Measurements from ENCODE around the gene ZNF608.

Gene ZNF608

DNA sequence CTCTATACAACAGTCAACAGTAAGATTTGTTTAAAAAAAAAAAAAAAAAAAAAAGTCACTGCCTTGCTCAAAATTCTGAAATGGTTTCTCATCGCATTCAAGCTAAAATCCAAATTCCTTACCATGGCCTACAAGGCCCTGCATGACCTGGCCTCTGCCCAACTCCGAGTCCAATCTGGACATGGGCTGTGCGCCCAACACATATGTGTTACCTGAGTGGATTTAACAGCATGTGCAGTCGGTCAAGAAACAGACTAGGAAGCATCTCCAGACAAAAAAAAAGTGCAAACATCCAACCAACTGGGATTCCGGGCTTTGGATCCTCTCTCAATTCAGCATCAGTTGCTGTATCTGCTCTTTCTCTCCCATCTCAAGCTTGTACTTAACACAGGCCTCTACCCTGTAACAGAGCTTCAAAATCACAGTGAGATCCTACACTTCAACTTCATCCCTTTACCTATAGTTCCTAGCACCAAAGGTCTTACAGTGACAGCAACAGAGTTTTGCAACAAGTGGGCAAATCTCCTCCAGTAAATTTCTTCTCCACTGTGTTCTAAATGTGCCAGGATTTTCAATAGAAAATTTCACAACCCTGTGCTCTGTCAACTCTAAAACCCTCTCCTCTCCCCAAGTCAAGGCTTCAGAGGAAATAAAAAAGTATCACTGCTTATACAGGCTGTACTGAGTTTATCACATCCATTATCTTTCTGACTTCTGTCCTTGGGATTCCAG lies 19.6 kb downstream of the ZNF608 start:
- no peak for TF ChIP-seq GATA3 (IDR thresholded peaks at IDR 0.05; ENCODE audit: low read depth, low read length)
- no peak for TF ChIP-seq GATA2 (IDR thresholded peaks at IDR 0.05; ENCODE audit: low read depth, low read length)

DNA sequence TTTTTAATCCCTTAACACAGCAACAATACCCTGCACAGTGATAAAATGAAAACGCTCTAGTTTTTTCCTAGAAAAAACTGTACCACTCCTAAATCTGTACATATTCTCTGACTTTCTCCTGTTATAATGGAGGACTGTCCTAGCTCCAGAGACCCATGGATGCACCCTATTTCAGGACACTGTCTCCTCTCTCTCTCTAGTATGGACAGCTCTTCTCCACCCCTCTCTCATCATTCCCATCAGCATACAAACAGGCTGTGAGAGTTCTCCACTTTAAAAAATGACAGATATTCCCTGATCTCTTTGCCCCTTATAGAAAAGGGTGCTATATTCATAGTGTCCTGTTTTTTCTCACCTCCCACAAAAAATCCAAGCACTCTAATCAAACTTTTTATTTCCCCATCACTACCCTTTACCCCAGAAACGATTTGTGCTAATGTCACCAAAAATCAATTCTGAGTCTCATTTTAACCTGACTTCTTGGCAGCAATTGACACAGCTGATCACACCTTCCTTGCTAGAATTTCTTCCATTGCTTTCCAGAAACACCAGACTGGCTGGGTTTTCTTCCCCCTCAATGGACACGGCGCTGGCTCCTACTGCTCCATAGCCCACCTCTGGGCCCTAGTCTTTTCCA lies 20.7 kb downstream of the ZNF608 start:
- TF ChIP-seq GATA2 (IDR thresholded peaks at IDR 0.05; ENCODE audit: low read depth, low read length): no peak

DNA sequence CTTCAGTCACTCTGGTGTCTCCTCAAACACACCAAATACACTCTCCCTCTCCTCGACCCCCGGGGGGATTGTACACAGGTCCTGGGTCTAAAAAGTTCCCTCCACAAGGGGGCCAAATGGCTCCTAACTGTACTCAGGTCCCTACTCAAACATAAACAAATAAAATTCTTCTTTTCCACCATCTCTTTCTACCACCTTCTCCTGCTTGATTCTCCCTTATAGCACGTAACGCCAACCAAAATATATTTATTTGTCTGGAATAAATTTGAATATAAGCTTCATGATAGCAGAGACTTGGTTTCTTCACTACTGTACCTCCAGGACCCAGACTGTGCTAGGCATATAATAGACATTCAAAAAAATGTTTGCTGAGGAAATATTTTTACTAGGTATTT lies 21.4 kb downstream of the ZNF608 start:
- TF ChIP-seq GATA3 (IDR thresholded peaks at IDR 0.05; ENCODE audit: low read depth, low read length) (no peak), GATA2 (IDR thresholded peaks at IDR 0.05; ENCODE audit: low read depth, low read length) (no peak)

DNA sequence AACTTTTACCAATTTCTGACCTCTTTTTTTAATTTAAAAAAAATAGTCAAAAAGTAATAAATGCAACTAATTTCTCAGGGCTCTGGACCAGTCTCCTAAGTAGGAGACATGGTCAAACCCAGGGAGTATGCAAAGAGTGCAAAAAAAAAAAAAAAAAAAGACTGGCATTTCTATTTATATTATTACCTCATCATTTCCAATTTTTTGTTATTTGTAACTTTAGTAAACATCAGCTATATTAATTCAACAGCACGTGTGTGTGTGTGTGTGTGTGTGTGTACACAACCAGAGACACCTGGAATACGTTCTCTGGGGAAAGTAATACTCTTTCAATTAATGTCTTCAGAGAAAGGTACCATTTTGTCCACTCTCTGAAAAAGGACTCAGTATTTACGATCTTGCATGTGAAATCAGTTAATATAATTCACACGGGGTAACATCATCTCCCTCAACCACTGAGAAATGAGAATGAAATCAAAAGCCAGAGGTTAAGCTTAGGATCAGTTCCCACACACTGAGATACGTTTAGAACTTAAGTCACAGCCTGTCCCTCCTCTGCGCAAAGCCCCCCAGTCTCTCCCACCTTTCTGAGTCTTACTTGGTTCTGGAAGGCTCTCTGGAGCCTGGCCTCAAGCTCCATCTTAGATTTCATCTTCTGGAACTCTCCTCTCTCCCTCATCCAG lies 21.9 kb downstream of the ZNF608 start:
- TF ChIP-seq GATA2 (IDR thresholded peaks at IDR 0.05; ENCODE audit: low read depth, low read length) (no peak), GATA3 (IDR thresholded peaks at IDR 0.05; ENCODE audit: low read depth, low read length) (no peak)

DNA sequence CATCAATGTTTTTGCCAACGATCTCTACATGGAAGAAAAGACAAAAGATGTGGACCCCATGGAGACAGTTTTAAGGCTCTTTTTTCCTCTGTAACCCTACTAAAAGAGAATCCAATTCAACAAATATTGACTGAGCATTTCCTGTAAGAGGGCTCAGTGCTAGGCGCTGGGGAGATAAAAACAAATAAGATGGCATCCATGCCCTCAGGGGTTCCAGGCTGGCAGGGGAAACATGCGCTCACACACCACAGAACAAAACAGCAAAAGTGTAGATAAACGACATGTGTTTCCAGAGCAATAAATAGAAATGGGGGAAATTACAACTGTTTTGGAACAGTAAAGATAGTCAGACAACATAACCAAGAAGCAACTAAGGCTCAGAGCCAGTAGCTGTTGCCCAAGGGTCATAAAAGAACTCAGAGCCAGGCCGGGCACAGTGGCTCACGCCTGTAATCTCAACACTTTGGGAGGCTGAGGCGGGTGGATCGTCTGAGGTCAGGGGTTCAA lies 25.2 kb downstream of the ZNF608 start:
- TF ChIP-seq GATA2 (IDR thresholded peaks at IDR 0.05; ENCODE audit: low read depth, low read length): peak; percentile 51; the same call in 1 of the 2 replicates
- no peak for TF ChIP-seq GATA3 (IDR thresholded peaks at IDR 0.05; ENCODE audit: low read depth, low read length)

DNA sequence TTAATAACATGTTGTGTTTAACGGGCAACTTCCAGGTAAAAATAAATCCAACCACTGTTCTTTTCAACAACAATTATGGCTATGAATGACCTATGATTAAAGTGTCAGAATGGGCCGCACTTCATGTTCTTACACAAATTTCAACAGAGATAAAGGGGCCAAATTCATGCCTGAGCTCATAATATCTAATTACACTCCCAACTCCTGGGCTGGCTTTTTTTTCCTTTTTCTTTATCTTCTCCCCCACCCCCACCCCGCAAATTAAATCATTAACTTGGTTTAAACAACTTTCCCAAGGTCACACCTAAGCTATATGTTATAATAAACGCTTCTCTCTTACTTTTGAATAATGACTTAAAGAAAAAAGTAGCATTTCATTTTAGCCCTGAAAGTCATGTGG lies 25.8 kb downstream of the ZNF608 start:
- TF ChIP-seq GATA2 (IDR thresholded peaks at IDR 0.05; ENCODE audit: low read depth, low read length) (no peak), GATA3 (IDR thresholded peaks at IDR 0.05; ENCODE audit: low read depth, low read length) (no peak)

DNA sequence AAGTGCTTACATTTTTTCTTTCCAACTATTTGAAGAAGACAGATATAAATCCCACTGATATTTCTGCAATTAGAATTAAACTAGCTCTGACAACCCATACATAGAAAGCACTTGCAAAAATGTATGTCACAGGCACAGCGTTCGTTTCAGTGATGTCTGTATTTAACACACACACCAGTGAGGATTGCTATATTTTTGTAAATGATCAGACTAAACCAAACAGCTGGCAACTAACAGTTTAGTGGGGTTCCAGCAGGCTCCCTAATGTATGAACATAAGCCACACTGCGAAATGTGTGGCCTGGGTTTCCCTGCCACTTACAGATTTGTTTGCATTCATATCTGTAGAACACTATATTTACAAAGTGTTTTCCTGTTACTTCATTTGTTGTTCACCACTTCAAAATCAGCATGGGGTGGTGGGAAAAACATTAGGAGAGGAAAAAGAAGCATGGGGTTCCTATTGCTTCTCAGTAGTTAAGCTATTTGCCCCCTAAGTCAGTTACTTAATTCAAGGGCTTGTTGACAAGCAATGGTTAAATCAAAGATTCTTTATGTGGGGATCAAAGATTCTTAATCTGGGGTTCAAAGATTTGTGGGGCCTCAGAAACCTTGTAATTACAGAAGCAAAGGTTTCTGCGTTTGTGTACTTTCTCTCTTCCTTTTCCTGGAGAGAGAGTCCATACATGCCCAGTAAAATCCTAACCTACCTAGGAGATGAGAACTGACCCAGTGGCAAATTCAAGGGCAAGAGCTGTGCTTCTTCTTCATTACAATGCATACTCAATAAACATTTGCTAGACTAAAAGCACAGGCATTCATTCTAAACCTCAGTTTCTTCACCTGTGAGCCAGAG lies 27.1 kb downstream of the ZNF608 start:
- TF ChIP-seq GATA2 (IDR thresholded peaks at IDR 0.05; ENCODE audit: low read depth, low read length) (no peak), GATA3 (IDR thresholded peaks at IDR 0.05; ENCODE audit: low read depth, low read length) (no peak)

DNA sequence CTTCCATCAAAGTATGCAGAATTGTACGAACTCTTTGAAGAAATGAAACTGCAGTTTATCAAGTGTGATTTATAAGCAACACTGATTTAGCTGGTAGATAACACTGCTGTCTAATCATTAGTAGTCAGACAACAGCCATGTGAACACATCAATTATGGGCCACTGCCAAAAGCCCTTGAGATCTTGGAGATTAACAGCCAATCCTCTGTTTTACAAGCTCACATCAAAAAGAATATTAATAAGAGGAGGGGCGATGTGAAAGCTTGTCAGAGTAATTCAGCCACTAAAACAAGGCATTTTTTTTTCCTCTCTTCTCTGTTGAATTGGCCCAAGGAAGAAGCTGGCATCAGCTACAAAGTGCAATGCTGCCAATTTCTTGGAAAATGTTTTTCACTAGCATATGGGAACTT lies 28.1 kb downstream of the ZNF608 start:
- peak; percentile 99 for TF ChIP-seq GATA2 (IDR thresholded peaks at IDR 0.05; ENCODE audit: low read depth, low read length)
- TF ChIP-seq GATA3 (IDR thresholded peaks at IDR 0.05; ENCODE audit: low read depth, low read length): peak; percentile 100

DNA sequence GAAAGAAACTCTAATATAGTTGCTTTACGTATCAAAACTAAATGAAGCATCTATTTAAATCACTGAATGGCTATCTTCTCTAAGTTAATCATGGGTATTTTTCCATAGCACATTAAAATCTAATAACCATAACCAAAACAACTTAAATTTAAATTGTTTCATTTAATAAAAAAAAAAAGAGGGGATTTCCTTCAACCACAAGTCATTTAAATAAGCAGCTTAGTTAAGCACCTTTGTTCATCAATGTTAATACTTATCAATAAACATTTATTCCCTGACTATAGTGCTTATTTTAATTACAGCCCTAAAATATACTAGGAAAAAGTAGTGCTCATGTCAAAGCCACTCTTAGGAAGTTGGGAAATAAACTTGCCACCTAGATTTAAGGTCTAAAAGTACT lies 30.3 kb downstream of the ZNF608 start:
- TF ChIP-seq GATA2 (IDR thresholded peaks at IDR 0.05; ENCODE audit: low read depth, low read length) (no peak), GATA3 (IDR thresholded peaks at IDR 0.05; ENCODE audit: low read depth, low read length) (no peak)

DNA sequence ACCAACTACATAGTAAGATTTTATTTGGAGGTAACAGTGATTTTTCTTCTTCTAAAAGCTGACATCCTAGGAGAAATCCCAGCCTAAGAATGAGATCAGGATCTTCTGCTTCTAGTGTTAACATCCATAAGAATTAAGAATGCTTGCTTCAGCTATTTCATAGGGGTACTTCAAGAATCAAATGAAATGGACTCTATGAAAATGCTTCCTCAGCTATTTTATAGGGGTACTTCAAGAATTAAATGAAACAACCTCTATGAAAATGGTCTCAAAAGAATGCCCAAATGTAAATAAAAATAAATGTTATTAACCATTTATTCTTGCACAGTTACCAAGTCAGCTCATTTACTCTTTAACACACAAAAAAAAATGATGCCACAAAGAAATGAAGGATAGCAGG lies 31.5 kb downstream of the ZNF608 start:
- no peak for TF ChIP-seq GATA3 (IDR thresholded peaks at IDR 0.05; ENCODE audit: low read depth, low read length)
- TF ChIP-seq GATA2 (IDR thresholded peaks at IDR 0.05; ENCODE audit: low read depth, low read length): no peak

DNA sequence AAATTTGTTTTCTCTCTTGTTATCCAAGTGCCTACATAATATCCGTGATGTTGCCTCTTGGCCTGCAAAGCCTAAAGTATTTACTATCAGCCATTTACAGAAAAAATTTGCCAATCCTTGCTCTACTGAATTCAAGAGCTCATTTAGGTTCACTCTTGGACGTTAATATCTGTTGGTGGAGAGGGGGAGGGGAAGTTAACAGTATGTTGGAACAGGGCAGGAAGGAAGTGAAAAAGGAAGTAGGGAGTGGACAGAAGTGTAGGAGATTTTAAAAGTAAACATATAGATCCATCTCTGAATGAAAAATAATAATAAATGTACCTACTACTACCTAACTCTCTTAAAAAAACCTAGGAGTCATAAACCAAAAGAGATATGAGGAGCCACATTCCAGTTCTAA lies 32.8 kb downstream of the ZNF608 start:
- TF ChIP-seq GATA3 (IDR thresholded peaks at IDR 0.05; ENCODE audit: low read depth, low read length): no peak
- TF ChIP-seq GATA2 (IDR thresholded peaks at IDR 0.05; ENCODE audit: low read depth, low read length): no peak

DNA sequence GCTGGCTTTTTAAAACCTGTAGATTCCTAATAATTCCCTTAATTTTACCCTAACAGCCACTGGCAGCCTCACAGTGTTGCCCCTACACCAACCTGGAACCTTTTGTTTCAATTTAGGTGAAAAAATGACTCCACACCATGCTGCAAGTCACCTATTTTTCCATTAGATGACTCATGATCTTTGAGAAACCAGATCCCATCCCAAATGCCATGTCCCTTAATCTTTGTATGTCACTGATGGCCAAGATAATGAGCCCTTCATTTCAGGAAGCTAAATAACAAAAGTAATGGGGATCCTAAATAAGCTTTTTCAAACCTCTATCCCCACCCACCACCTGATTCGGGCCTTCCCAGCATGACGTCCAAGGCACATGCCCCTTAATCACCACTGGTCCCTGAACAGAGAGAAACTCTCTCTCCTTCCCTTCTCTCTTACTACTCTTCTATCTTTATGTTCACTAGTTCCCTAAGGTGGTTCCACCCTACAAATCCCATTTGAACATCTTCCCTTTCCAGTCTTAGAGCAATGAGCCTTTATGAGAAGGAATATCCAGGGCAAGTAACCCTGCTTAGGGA lies 33.6 kb downstream of the ZNF608 start:
- TF ChIP-seq GATA2 (IDR thresholded peaks at IDR 0.05; ENCODE audit: low read depth, low read length) (no peak), GATA3 (IDR thresholded peaks at IDR 0.05; ENCODE audit: low read depth, low read length) (no peak)

DNA sequence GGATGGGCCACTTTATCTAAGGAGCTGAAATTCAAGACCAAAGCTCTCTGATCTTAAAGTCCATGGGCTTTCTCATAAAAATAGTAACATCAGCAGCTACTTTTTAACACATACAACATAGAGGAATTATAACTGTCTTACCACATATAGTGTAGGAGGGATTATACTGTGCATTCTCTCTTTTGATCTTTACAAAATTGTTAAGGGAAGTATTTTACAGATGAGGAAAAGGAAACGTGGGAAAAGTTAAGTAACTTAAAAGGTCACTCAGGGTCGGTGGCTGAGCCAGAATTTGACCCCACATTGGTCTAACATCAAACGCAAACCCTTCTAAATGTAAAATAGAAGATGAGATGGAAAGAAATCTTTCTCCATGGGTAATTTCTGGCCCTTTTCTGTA lies 38.4 kb downstream of the ZNF608 start:
- TF ChIP-seq GATA2 (IDR thresholded peaks at IDR 0.05; ENCODE audit: low read depth, low read length) (no peak), GATA3 (IDR thresholded peaks at IDR 0.05; ENCODE audit: low read depth, low read length) (no peak)
